H1 (cell line): ENCODE measurements around the gene CAMTA1. TPM values are rescaled to one million over a fixed set of nuclear protein-coding genes. Genes with fewer than 3 reads are reported as not detected.

Experiments
- CTCF ChIA-PET: fragments of 300-600 bp; sonication (Branson Sonifier 250); formaldehyde crosslinking; loops from one replicate; lab custom pipeline; 2021; ENCODE audit not compliant: partially characterized antibody; lab: Charles Lee
- POLR2A ChIA-PET: fragments of 300-600 bp; sonication (Branson Sonifier 250); formaldehyde crosslinking; loops from one replicate; lab custom pipeline; 2021; ENCODE audit warnings: inconsistent platforms; ENCODE audit not compliant: partially characterized antibody; lab: Charles Lee
- DNase-seq, 2 experiments: peaks; one replicate each; pipeline versions ENCODE4 v3.0.0 to v3.0.0-alpha.2; 2010 to 2022; ENCODE audit warnings: low spot score in 2 of 2, low read depth in 1 of 2, mixed read lengths in 1 of 2
- FAIRE-seq: peaks from 2 replicates; lab custom pipeline; 2011; peaks lifted over from hg19 to GRCh38; lab: Jason Lieb, UNC
- H2AFZ ChIP-seq: 2 replicates; pipeline ENCODE4 v1.8.1; 2012; ENCODE audit warnings: low read length, inconsistent platforms
- H2AK5ac ChIP-seq: 2 replicates; pipeline ENCODE4 v1.6.1; 2013; ENCODE audit warnings: low read depth, low read length
- H2BK120ac ChIP-seq: replicated peaks from 2 replicates; pipeline ENCODE3; 2013; ENCODE audit warnings: low read depth, low read length, inconsistent platforms
- H2BK12ac ChIP-seq: 2 replicates; pipeline ENCODE4 v1.6.1; 2013; ENCODE audit warnings: low read depth, low read length
- H2BK15ac ChIP-seq: 2 replicates; pipeline ENCODE4 v1.6.1; 2013; ENCODE audit warnings: low read length
- H2BK20ac ChIP-seq: 2 replicates; pipeline ENCODE4 v1.6.1; 2013; ENCODE audit warnings: low read length
- H2BK5ac ChIP-seq: 2 replicates; pipeline ENCODE4 v1.6.1; 2013; ENCODE audit warnings: low read depth, low read length
- H3K14ac ChIP-seq: 2 replicates; pipeline ENCODE4 v1.6.1; 2013; ENCODE audit warnings: inconsistent platforms; ENCODE audit not compliant: insufficient read length
- H3K18ac ChIP-seq: 2 replicates; pipeline ENCODE4 v1.6.1; 2013; ENCODE audit warnings: low read length; ENCODE audit errors: extremely low read depth
- H3K23ac ChIP-seq: 2 replicates; pipeline ENCODE4 v1.6.1; 2013; ENCODE audit warnings: inconsistent platforms; ENCODE audit not compliant: insufficient read length
- H3K23me2 ChIP-seq: 2 replicates; pipeline ENCODE4 v1.6.1; 2013; ENCODE audit warnings: low read depth, low read length
- H3K27ac ChIP-seq: 2 replicates; pipeline ENCODE4 v1.6.1; 2011; ENCODE audit warnings: low read depth, low read length, inconsistent platforms
- H3K27me3 ChIP-seq, 4 experiments: replicated peaks in 1 of 4; 1 replicate in 1 of 4; 2 replicates in 3 of 4; pipeline versions ENCODE4 v1.6.1 to v1.8.1; 2011 to 2013; ENCODE audit warnings: low read length in 3 of 4, mild to moderate bottlenecking in 3 of 4, inconsistent platforms in 2 of 4, mixed read lengths in 2 of 4, moderate library complexity in 1 of 4; ENCODE audit not compliant: control insufficient read depth in 3 of 4, insufficient read depth in 3 of 4; ENCODE audit errors: extremely low read depth in 1 of 4
- H3K36me3 ChIP-seq, 4 experiments: 2 replicates each; pipeline versions ENCODE4 v1.6.1 to v1.8.1; 2011 to 2013; ENCODE audit warnings: mild to moderate bottlenecking in 4 of 4, low read length in 3 of 4, moderate library complexity in 2 of 4, control low read depth in 1 of 4, inconsistent platforms in 1 of 4; ENCODE audit not compliant: insufficient read depth in 4 of 4, control insufficient read depth in 2 of 4
- H3K4ac ChIP-seq: replicated peaks from 2 replicates; pipeline ENCODE3; 2013; ENCODE audit warnings: low read length, low read depth, mixed read lengths, inconsistent platforms; ENCODE audit not compliant: insufficient read length
- H3K4me1 ChIP-seq, 4 experiments: replicated peaks in 1 of 4; 1 replicate in 1 of 4; 2 replicates in 3 of 4; pipeline versions ENCODE4 v1.6.1 to v1.8.1; 2011 to 2013; ENCODE audit warnings: low read length in 3 of 4, inconsistent platforms in 2 of 4, mixed read lengths in 1 of 4; ENCODE audit not compliant: insufficient read depth in 4 of 4, control insufficient read depth in 3 of 4
- H3K4me2 ChIP-seq, 2 experiments: 2 replicates each; pipeline versions ENCODE4 v1.6.1 to v1.8.1; 2011 to 2013; ENCODE audit warnings: low read depth in 2 of 2, low read length in 2 of 2, control low read depth in 1 of 2, inconsistent platforms in 1 of 2, mild to moderate bottlenecking in 1 of 2; ENCODE audit not compliant: insufficient read depth in 1 of 2
- H3K4me3 ChIP-seq, 4 experiments: fragments of 200-600, 300-600 bp in 1 of 4; sonication (generic), shearing (Covaris generic), sonication (Bioruptor Twin) in 1 of 4; 2 replicates each; pipeline versions ENCODE4 v1.5.1 to v1.8.1; 2011 to 2016; ENCODE audit warnings: low read length in 4 of 4, low read depth in 3 of 4, control low read depth in 2 of 4, inconsistent platforms in 2 of 4, mild to moderate bottlenecking in 2 of 4, mixed read lengths in 1 of 4, moderate library complexity in 1 of 4; ENCODE audit not compliant: insufficient read depth in 2 of 4; ENCODE audit errors: extremely low read depth in 1 of 4
- H3K56ac ChIP-seq: replicated peaks from 2 replicates; pipeline ENCODE3; 2013; ENCODE audit warnings: low read depth, mild to moderate bottlenecking, mixed read lengths, low read length, inconsistent platforms; ENCODE audit not compliant: insufficient read length
- H3K79me1 ChIP-seq: 2 replicates; pipeline ENCODE4 v1.6.1; 2013; ENCODE audit warnings: low read depth, low read length, control low read depth
- H3K79me2 ChIP-seq, 2 experiments: 2 replicates each; pipeline versions ENCODE4 v1.6.1 to v1.8.1; 2012 to 2013; ENCODE audit warnings: low read length in 2 of 2, mild to moderate bottlenecking in 2 of 2, inconsistent platforms in 1 of 2; ENCODE audit not compliant: insufficient read depth in 2 of 2, control insufficient read depth in 1 of 2
- H3K9ac ChIP-seq, 4 experiments: replicated peaks in 1 of 4; 1 replicate in 1 of 4; 2 replicates in 3 of 4; pipeline versions ENCODE4 v1.6.1 to v1.8.1; 2011 to 2013; ENCODE audit warnings: low read depth in 3 of 4, low read length in 3 of 4, control low read depth in 2 of 4, mild to moderate bottlenecking in 2 of 4, moderate library complexity in 2 of 4, inconsistent platforms in 1 of 4; ENCODE audit errors: extremely low read depth in 1 of 4
- H3K9me3 ChIP-seq, 2 experiments: 2 replicates each; pipeline versions ENCODE4 v1.6.1 to v1.8.1; 2012 to 2013; ENCODE audit warnings: mild to moderate bottlenecking in 2 of 2, moderate library complexity in 2 of 2, control low read depth in 1 of 2, inconsistent platforms in 1 of 2, low read depth in 1 of 2, low read length in 1 of 2, mixed read lengths in 1 of 2; ENCODE audit not compliant: insufficient read depth in 2 of 2
- H4K20me1 ChIP-seq, 2 experiments: replicated peaks in 1 of 2; 2 replicates each; pipeline versions ENCODE3 to v1.8.1; 2011 to 2013; ENCODE audit warnings: inconsistent platforms in 2 of 2, low read length in 2 of 2, mild to moderate bottlenecking in 1 of 2; ENCODE audit not compliant: insufficient read depth in 2 of 2, control insufficient read depth in 1 of 2
- H4K5ac ChIP-seq: 2 replicates; pipeline ENCODE4 v1.6.1; 2013; ENCODE audit warnings: low read length, low read depth, mixed read lengths, inconsistent platforms; ENCODE audit not compliant: insufficient read length
- H4K8ac ChIP-seq: 2 replicates; pipeline ENCODE4 v1.8.0; 2013; ENCODE audit warnings: mild to moderate bottlenecking, moderate library complexity, low read length, inconsistent platforms; ENCODE audit not compliant: insufficient read depth; ENCODE audit errors: extremely low read depth
- H4K91ac ChIP-seq: replicated peaks from 2 replicates; pipeline ENCODE3; 2013; ENCODE audit warnings: low read length, mixed read lengths, inconsistent platforms; ENCODE audit not compliant: insufficient read length
- SUZ12 ChIP-seq: fragments of 200-600 bp; sonication (generic); IDR thresholded peaks from 2 replicates; pipeline ENCODE4 v1.6.1; 2012; ENCODE audit warnings: mild to moderate bottlenecking, inconsistent platforms, low read length, moderate library complexity, mixed read lengths
- WGBS, 2 experiments: shearing (Covaris generic) in 1 of 2; methylation state at CpG; one replicate each; pipeline versions ENCODE4 v1.1.6 to v1.1.7; 2013 to 2015; ENCODE audit warnings: low lambda C conversion rate in 2 of 2, mixed read lengths in 2 of 2, inconsistent platforms in 1 of 2, low coverage in 1 of 2, missing lambda C conversion rate in 1 of 2; ENCODE audit not compliant: insufficient replicate concordance in 2 of 2, insufficient coverage in 1 of 2, insufficient read length in 1 of 2; ENCODE audit errors: extremely low coverage in 1 of 2, missing lambda C conversion rate in 1 of 2; 5-methylcytosine and 5-hydroxymethylcytosine counted together
- polyA plus RNA-seq, 7 experiments: library from polyadenylated mRNA; depleted of rRNA in 3 of 7; stranded (reverse) in 5 of 7; unstranded in 2 of 7; fragments of >200 nt in 5 of 7; fragments of 200-250 nt in 2 of 7; gene quantifications; 1 replicate in 5 of 7; 2 replicates in 1 of 7; 4 replicates in 1 of 7; pipeline versions ENCODE4 v1.2.1 to v1.2.3, GENCODE V29; 2011 to 2013; ENCODE audit warnings: missing spikeins in 2 of 7, mixed read lengths in 2 of 7
- total RNA-seq: library from RNA; stranded (reverse); fragmentation: NEBNext Ultra II Directional; extraction: Animal tissue kit (Norgen Biotek cat#: 25700); gene quantifications from 2 replicates; pipeline ENCODE4 v1.2.1, GENCODE V29; 2021

CAMTA1 gene
- total and polyA plus RNA-seq, 2 of the 8 experiments (the other 6 are each of a cell fraction or from before 2014, with no cell fraction given) = 65.0 to 119 TPM

DNA sequence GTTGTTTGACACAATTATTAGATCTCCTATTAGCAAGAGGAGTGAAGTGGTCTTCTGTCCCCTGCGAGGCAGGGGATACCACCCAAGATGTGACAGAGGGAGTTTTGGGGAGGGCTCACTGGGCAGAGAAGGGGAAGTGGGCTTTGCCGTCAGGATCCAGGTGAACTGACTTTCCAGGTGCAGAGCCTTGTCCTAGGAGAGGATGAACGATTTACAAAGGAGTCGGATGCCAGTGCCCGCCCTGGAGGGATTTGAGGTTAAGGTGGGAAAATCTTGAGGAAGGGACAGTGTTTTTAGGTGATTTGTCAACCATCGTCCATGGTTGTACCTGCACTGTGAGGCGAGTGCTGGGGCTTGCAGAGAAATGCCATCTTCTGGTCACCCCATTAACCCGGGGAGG lies 201.0 kb downstream of the CAMTA1 start:
- Histone ChIP-seq H4K20me1 (no peaks in the 10 kb centered on the region), H3K23ac (no peak overlapping the region), H3K9me3 (no peaks in the 10 kb centered on the region), H3K4me1 (peaks cover 0 to 8% (median 2%) of the 10 kb centered on the region in 4 experiments; a peak in 2 of 7 replicates), H3K27me3 (no peaks in the 10 kb centered on the region), H2AFZ (no peak overlapping the region), H3K79me2 (no peaks in the 10 kb centered on the region), H2BK12ac (no peak overlapping the region), H3K4ac (no peak overlapping the region), H2BK20ac (no peak overlapping the region), H3K79me1 (no peaks in the 10 kb centered on the region), H3K14ac (no peak overlapping the region), H4K8ac (no peak overlapping the region), H3K56ac (no peak overlapping the region), H3K27ac (no peak overlapping the region), H4K5ac (no peak overlapping the region), H3K23me2 (peaks cover 6% of the 10 kb centered on the region; the same call in 1 of the 2 replicates), H2BK120ac (no peak overlapping the region), H3K4me3 (no peak overlapping the region), H3K4me2 (no peak overlapping the region), H4K91ac (no peak overlapping the region), H2AK5ac (no peak overlapping the region), H2BK5ac (no peak overlapping the region), H2BK15ac (no peak overlapping the region), H3K36me3 (no peaks in the 10 kb centered on the region), H3K18ac (no peak overlapping the region), H3K9ac (no peak overlapping the region)
- no peak for DNase-seq
- CTCF ChIA-PET = interaction anchor here (2.3 kb wide), 1 partner anchor 7 kb away, joined by 14 read pairs; no protein-coding TSS in a partner anchor
- TF ChIP-seq SUZ12 = no peak
- 88% methylated on average over 8 of the region's 8 CpGs; no CpG with 5 or more reads in 1 of the 2 experiments for WGBS, 2 experiments
- FAIRE-seq = no peak
- POLR2A ChIA-PET = no interaction called here
